CD4-positive, alpha-beta T cell treated with Interleukin-21 for 1 hour (primary cell): ENCODE data around the gene TMPRSS7.

Experiments used
- DNase-seq: peaks from one replicate; pipeline ENCODE4 v3.0.0-alpha.2; 2020

The TMPRSS7 gene

GRCh38 chr3:112072387-112073060 is 38.0 kb downstream of the TMPRSS7 start:
- peak; percentile 74 for DNase-seq

- no peak for DNase-seq
Observed at GRCh38 chr3:112074006-112074405, 39.5 kb downstream of the TMPRSS7 start.

- peak; percentile 50 for DNase-seq
Observed at GRCh38 chr3:112074616-112075497, 40.3 kb downstream of the TMPRSS7 start.

GRCh38 chr3:112078125-112079083 is 43.9 kb downstream of the TMPRSS7 start:
- DNase-seq = no peak

DNA sequence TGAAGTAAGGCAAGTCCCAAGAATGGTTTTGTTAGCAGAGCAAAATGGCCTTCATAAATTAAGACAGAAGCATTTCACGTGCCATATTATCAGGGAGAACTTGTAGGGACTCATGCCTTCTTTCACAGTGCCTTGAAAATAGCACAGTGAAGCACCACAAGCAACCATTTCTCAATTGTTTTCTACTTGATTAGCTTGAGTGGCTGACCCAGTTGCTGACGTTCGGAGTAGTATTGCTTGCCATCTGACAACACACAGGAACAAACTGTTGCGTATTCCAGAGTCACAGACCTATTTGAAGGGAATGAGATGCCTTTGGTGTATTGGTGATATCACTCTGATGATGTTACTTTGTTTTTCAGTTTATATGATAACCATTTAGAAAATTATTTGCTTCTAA is 48.7 kb downstream of the TMPRSS7 start:
- DNase-seq = no peak

- DNase-seq = no peak
Observed at GRCh38 chr3:112084980-112085705, 50.6 kb downstream of the TMPRSS7 start.

GRCh38 chr3:112085735-112086075 is 51.2 kb downstream of the TMPRSS7 start:
- DNase-seq = no peak

GRCh38 chr3:112086076-112086854 is 51.7 kb downstream of the TMPRSS7 start, which contains the start of gene C3orf52:
Gene C3orf52, plus strand, starts transcription at chr3:112086389. Its CDS starts 19 bp downstream, at chr3:112086408.
- peak; percentile 59 for DNase-seq

- no peak for DNase-seq
Observed at GRCh38 chr3:112086875-112087524, 52.5 kb downstream of the TMPRSS7 start.

- no peak for DNase-seq
Observed at GRCh38 chr3:112087746-112088145, 53.2 kb downstream of the TMPRSS7 start.

- DNase-seq = no peak
Observed at GRCh38 chr3:112088944-112089343, 54.4 kb downstream of the TMPRSS7 start.

DNA sequence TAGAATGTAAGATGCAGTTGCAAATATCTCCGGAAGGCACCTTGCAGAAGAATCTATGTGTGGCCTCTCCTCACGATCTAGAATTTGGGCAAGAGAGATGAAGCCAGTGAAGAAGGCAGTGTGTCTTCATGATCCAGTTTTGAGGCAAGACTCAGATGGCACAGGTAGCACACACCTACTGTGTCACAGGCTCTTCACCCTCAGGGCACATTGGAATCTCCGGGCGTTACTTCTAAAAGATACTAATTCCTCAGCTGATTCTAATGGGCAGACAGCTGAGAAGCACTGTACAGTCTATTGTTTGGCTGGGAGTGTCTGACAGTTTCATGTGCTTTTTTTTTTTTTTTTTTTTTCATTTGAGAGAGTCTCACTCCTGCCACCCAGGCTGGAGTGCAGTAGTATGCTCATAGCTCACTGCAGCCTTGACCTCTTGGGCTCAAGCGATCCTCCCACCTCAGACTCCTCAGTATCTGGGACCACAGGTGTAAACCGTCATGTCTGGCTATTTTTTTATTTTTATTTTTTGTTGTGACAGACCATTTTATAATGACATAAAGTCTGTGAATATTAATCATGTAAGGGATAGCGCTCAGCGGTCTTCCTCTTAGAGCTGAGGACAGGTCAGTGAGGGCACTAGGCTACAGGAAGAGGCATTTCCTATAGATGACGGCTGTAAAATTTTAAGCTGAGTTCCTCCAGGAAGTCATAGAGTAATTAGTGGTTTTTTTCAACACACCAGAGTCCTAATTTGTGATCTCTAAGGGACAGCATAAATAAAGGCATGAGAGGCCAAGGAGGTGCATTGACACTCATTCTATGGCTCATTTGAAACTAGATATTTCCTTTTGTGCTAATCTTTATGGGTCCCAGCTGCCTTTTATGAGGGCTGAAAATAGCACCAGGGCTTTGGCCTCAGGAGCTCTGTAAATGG is 55.7 kb downstream of the TMPRSS7 start:
- no peak for DNase-seq

DNA sequence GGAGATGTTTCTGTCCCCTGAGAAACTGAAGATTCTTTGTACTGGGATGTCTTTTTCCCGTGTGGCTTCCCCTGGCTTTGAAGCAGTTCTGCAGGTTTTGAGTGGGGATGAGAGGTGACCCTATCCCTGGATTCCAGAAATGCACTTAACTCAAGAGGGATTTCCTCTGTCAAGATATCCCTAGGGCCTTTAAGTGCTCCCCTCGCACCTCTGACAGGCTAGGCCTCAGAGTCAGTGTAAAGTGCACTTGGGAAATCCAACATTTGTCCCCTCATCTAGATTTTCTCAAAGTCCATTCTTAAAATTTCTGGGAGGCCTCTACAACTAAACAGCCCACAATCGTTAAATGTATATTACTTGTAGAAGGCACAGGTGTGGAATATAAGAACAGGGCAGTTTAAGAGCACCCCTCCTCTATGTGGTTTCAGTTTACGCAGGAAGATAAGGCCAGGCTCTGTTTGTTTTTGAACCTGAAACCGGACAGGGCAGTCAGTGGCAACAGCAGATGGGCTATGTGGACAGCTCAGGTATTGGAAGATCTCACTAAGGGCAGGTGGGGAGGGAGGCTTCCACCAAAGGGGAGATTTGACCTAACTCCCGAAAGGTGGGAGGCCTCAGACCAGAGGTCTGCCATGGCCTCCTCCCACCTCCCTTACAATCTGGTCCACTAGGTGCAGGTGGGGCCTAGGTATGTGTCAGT is 56.5 kb downstream of the TMPRSS7 start:
- DNase-seq = no peak

DNA sequence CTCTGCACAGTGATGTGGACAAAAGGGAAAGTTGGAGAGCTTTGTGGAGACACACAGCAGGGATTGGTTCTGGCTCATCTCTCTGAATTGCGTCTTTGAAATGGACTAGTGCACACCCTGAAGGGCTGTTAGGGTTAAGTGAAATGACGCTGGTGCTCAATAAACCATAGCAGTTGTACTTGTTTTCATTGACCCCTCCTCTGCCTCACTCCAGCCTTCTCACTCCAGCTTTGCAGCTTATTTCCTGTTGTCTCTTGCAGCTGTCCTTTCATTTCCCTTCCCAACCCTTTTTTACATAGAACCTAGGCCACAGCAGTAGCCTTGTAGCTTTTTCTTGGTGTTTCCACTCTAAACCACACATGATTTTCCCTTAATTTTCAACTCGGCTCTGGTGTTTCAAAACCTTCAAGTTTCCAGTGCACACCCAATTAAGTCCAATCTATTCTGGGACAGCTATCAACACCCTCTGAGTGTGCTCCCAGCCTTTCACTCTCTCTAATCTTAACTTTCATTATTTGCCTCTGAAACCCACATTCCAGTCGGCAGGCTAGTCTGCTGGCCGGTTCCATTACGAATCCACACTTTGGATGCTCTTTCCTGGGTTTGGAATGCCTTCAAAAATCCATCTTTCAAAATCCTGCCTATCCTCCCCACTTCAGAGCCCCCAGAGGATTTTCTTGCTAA is 58.1 kb downstream of the TMPRSS7 start:
- no peak for DNase-seq

DNA sequence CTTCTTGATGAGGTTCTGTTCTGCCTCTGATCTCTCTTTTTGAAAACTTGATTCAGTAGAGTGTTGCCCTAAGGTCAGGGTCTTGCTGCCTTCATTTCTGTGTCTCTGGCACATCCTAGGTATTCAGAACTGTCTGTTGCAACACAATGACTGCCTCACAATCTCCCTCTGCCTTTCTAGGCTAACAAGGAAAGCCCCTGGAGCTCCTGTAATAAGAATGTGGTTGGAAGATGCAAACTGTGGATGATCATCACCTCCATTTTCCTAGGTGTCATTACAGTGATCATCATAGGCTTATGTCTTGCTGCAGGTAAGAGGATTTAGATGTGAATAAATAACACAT is 58.6 kb downstream of the TMPRSS7 start:
- no peak for DNase-seq

- no peak for DNase-seq
Observed at GRCh38 chr3:112095731-112096130, 61.2 kb downstream of the TMPRSS7 start.

GRCh38 chr3:112096176-112096575 is 61.6 kb downstream of the TMPRSS7 start:
- no peak for DNase-seq

DNA sequence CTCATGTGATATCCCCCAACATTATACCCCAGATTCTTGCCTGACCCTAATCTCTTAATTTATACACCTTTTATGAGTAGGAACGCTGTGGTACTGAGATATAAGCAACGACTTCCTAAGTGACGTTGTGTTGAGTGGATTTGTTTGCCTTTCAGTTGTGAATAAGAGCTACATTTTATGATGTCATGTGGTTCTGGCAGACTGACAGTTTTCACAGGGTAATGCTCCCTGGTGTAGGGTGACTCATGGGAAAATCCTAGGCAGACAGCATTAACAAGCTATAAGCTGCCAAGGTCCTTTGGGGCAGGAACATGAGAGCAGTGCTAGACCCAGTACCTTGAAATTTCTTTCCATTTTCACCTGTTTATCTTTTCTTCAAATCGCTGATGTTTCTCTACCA is 62.8 kb downstream of the TMPRSS7 start:
- DNase-seq = no peak

GRCh38 chr3:112101916-112102315 is 67.4 kb downstream of the TMPRSS7 start:
- no peak for DNase-seq
